Lower leg skin (tissue), 4 donors: ENCODE measurements around the gene NBEA. TPM values are rescaled to one million over a fixed set of nuclear protein-coding genes. Genes with fewer than 3 reads are reported as not detected.

Experiments used
- DNase-seq, 2 donors: peaks; one replicate each; pipeline ENCODE4 v3.0.0-alpha.2; 2019; ENCODE audit warnings: low spot score in 2 of 2
- H3K4me3 ChIP-seq: fragments of 200-600 bp; sonication (generic); 2 replicates; pipeline ENCODE4 v1.5.1; 2017; ENCODE audit warnings: mild to moderate bottlenecking, low read depth; ENCODE audit not compliant: poor library complexity, severe bottlenecking
- POLR2A ChIP-seq, 2 donors: fragments of 450-650 bp; IDR thresholded peaks; one replicate each; pipeline ENCODE4 v1.6.1; 2016 to 2017; ENCODE audit warnings: antibody characterized with exemption in 2 of 2, mild to moderate bottlenecking in 1 of 2, moderate library complexity in 1 of 2
- WGBS, 2 donors: methylation state at CpG; one replicate each; pipeline ENCODE4 v1.1.5; 2018; 5-methylcytosine and 5-hydroxymethylcytosine counted together
- intact Hi-C: fragments of 100-400 bp; cut with DNase I; formaldehyde crosslinking; loops from one replicate; pipeline ENCODE4 v1.15.0; 2023; ENCODE audit warnings: low total_unique reads
- total RNA-seq, 4 donors: library from RNA; depleted of rRNA; stranded (reverse); fragments of >200 nt; gene quantifications; one replicate each; pipeline ENCODE4 v1.1.0, GENCODE V29; 2016
- TF ChIP-seq, protein P1 (sequence below), 3 donors: fragments of 450-650 bp; IDR thresholded peaks; one replicate each; pipeline ENCODE4 v1.5.1; 2016; ENCODE audit warnings: antibody characterized with exemption in 3 of 3, mild to moderate bottlenecking in 3 of 3, moderate library complexity in 2 of 3

The NBEA gene
- total RNA-seq, 4 donors from 2014 or later: 1.5 to 4.5 (median 3.7) TPM

- TF ChIP-seq, protein P1, sequence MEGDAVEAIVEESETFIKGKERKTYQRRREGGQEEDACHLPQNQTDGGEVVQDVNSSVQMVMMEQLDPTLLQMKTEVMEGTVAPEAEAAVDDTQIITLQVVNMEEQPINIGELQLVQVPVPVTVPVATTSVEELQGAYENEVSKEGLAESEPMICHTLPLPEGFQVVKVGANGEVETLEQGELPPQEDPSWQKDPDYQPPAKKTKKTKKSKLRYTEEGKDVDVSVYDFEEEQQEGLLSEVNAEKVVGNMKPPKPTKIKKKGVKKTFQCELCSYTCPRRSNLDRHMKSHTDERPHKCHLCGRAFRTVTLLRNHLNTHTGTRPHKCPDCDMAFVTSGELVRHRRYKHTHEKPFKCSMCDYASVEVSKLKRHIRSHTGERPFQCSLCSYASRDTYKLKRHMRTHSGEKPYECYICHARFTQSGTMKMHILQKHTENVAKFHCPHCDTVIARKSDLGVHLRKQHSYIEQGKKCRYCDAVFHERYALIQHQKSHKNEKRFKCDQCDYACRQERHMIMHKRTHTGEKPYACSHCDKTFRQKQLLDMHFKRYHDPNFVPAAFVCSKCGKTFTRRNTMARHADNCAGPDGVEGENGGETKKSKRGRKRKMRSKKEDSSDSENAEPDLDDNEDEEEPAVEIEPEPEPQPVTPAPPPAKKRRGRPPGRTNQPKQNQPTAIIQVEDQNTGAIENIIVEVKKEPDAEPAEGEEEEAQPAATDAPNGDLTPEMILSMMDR (IDR thresholded peaks at IDR 0.05): no peak
- no peak for TF ChIP-seq POLR2A (IDR thresholded peaks at IDR 0.05)
- 63 to 68% methylated on average over 5 of the region's 5 CpGs for WGBS, 2 donors
- no peak for DNase-seq
- intact Hi-C loops: no loop called here
- no peak overlapping the region for H3K4me3 ChIP-seq
These were observed 74.5 kb downstream of the NBEA start for GRCh38 chr13:35016362-35017112.

- 68 to 69% methylated on average over 2 of the region's 2 CpGs for WGBS, 2 donors
- no peak for TF ChIP-seq POLR2A (IDR thresholded peaks at IDR 0.05)
- TF ChIP-seq, protein P1 (IDR thresholded peaks at IDR 0.05): no peak
- no peak for DNase-seq
- no peak overlapping the region for H3K4me3 ChIP-seq
- intact Hi-C loops: no loop called here
These were observed 83.2 kb downstream of the NBEA start for GRCh38 chr13:35025314-35025713.

DNA sequence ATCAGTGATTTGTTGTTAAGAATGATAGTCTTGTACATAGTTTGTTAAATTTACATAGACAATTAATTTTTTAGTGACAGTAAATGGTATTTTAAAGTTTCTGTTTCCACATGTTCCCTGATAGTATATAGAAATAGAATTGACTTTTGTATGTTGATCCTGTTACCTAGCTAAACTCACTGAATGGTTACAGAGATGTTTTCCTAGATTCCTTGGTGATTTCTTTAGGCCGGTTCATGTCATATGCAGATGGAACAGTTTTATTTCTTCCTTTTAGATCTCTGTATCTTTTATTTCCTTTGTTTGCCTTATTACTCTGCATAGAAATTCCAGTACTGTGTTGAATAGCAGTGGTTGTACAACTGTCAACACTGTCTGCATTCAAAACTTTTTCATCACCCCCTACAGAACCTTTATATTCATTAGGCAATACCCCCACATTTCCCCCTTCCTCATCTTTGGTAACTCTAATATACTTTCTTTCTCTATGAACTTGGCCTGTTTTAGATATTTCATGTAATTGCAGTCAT, 86.3 kb downstream of the NBEA start:
- TF ChIP-seq, protein P1 (IDR thresholded peaks at IDR 0.05): no peak
- no peak for TF ChIP-seq POLR2A (IDR thresholded peaks at IDR 0.05)
- H3K4me3 ChIP-seq: no peak overlapping the region
- WGBS, 2 donors: 91 to 97% methylated on average over 1 of the region's 1 CpG
- DNase-seq: no peak
- intact Hi-C loops: no loop called here

DNA sequence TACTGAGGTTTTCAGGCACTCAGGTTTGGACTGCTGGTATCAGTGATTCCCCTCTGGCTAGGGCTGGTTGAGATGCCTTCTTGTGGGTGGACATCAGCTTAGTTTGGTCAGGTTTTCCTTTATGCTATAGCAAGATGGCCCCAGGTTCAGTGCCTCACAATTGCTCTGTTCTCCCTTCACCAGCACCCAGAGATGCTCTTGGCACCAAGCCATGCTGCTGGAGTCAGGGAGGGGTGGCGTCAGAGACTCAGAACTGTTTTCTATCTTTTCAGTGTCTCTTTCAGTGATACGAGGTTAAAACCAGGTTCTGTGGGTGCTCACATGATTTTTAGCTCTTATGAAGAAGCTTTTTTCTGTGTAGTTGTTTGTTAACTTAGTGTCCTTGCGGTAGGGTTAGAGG, 96.9 kb downstream of the NBEA start:
- WGBS, 2 donors: 81 to 83% methylated on average over 3 of the region's 3 CpGs
- TF ChIP-seq, protein P1 (IDR thresholded peaks at IDR 0.05): no peak
- no peak for TF ChIP-seq POLR2A (IDR thresholded peaks at IDR 0.05)
- intact Hi-C loops: no loop called here
- no peak for DNase-seq
- no peak overlapping the region for H3K4me3 ChIP-seq

DNA sequence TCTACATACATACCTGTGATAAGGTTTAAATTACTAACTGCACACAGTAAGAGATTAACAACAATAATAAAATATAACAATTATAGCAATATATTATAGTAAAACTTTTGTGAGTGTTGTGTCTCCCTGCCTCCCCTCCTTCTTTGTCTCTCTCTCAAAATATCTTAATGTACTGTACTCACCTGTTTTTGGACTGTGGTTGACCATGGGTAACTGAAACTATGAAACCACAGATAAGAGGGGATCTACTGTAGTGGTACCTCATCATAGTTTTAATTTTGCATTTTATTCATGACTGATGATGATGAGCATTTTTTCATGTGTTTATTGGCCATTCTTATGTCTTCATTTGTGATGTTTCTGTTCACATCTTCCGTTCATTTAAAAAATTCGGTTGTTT, 104.5 kb downstream of the NBEA start:
- DNase-seq: no peak
- intact Hi-C loops: no loop called here
- WGBS, 2 donors: 73 to 95% methylated on average over 2 of the region's 2 CpGs
- no peak for TF ChIP-seq POLR2A (IDR thresholded peaks at IDR 0.05)
- TF ChIP-seq, protein P1 (IDR thresholded peaks at IDR 0.05): no peak
- no peak overlapping the region for H3K4me3 ChIP-seq
